Activated CD4-positive, alpha-beta T cell treated with anti-CD3 and anti-CD28 coated beads, Interleukin-2, Interleukin-4, amounts not matched to agents 100 ng/mL and 50 ng/mL, durations not matched to agents 16 hours and 8 hours (primary cell): Measurements from ENCODE around the gene MS4A10.
"Not testable (repeated sequence)": the region's sequence is repeated elsewhere in the genome, so short reads cannot be mapped to it uniquely, and the experiment has no call there.

ENCODE experiments used
- DNase-seq: peaks from one replicate; pipeline ENCODE4 v3.0.0-alpha.2; 2020; ENCODE audit warnings: low spot score

The MS4A10 gene

DNA sequence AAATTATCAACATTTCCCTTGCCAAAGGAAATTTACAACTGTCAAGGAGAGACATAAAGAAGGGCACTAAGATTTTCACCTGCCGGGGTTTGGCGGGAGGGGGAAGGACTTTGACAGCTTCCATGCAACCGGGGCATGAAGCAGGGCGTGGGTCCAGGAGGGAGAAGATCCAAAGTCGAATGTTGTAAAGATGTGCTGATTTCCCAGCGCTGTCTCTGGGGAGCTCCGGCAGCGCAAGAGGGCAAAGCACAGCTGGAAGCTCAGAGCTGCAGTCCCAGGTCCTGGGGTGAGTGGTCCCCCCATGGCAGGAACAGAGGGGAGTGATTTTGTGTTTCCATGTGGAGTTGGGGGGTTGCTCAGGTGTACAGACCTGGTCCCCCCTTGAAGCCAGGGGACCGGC lies at the start of gene MS4A10:
Gene MS4A10 (plus strand): TSS at position 198 of the 400 bp plus-strand sequence. CDS start 5,003 bp downstream, outside the sequence.
- DNase-seq: no peak

GRCh38 chr11:60739114-60739513 lies 46.0 kb upstream of the MS4A10 start:
- DNase-seq: no peak

DNA sequence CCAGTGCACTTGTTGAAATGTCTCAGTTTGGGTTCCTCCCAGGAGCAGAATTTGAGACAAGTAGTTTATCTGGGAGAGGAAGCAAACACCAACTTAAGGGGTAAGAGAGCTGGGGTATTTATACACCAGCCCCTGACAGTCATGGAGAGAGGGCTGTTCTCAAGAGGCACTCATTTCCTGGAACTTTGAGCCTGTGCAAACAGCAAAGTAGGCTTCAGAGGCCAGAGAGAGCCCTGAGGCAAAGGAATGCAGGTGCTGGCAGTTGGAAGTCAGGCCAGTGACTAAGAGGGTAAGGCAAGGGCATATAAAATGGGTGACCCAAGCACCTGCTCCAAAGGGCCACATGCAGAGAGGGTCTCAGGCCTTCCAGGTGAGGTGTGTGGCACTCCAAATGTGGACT lies 44.6 kb upstream of the MS4A10 start:
- no peak for DNase-seq

- DNase-seq: no peak
These were observed 43.7 kb upstream of the MS4A10 start for GRCh38 chr11:60741421-60741820.

GRCh38 chr11:60743058-60743457 lies 42.1 kb upstream of the MS4A10 start:
- DNase-seq: no peak

GRCh38 chr11:60744114-60744513 lies 41.0 kb upstream of the MS4A10 start:
- DNase-seq: no peak

DNA sequence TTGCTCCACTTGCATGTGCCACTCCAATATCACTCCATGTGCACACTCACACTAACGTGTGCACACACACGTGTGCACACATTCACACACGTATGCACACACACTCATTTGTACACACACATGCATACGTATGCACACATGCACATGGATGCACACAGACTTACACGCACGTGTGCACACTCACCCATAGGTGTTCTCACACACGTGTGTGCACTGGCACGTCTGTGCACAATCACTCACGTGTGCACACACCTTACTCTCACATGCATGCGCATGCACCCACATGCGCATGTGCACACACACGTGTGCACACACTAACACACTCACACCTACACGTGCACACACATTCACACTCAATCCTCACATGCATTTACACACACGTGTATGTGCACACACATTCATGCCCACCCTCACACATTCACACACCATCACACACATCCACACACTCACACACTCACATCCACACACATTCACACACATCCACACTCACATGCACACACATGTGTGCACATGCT lies 37.7 kb upstream of the MS4A10 start:
- DNase-seq: no peak

DNA sequence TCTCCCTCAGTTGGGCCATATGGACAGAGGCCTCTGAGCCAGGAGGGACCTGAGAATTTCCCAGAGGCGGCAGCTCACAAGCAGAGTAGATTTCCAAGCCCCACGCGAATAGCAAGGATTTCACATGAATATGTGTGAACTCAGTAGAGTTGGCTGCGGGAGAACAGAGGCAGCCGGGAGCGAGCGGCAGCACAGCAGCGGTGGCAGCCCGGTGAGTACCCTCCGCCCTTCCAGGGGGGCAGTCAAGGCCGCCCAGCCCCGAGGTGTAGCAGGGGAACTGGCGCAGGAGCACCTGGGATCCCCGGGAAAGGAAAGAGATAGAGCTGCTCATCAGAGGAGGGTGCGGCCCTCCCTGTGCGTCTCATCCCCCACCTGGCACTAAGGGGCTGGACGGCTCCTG lies 36.9 kb upstream of the MS4A10 start:
- no peak for DNase-seq

DNA sequence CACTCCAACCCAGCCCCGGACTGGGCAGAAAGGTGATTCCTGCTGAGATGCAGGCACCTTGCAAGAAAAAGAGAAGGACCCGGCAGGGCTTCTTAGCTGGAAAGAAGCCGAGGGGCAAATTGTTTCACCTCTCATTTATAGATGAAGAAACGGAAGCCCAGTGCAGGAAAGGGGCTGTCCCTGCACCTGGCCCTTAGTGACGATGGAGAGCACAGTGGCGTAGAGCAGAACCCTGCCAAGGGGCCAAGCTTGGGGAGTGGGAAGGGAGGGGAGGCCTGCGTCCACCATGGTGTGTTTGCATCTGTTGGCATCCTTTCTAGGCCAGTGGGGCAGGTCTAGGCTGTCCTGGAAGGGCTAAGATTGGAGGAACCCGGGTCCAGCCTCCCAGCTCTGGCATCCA lies 36.3 kb upstream of the MS4A10 start:
- no peak for DNase-seq

DNA sequence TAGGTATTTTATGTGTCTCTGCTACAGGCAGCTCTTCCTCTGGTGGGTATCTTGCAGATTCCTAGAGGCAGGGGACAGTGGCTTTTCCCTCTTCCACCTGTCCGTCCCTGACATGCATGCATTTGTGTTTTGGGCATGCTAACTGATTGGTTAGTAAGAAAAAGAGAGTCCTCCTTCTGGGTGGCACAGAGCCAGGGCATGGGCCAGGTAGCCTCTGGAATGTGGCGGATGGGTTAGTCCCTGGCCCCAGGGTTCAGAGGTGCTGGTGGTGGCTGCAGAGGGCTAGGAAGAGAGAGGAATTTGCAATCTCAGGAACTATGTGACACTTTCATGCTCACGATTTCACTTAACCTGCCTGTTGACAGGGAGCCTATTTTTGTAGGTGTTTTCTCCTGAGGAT lies 34.2 kb upstream of the MS4A10 start:
- no peak for DNase-seq

DNA sequence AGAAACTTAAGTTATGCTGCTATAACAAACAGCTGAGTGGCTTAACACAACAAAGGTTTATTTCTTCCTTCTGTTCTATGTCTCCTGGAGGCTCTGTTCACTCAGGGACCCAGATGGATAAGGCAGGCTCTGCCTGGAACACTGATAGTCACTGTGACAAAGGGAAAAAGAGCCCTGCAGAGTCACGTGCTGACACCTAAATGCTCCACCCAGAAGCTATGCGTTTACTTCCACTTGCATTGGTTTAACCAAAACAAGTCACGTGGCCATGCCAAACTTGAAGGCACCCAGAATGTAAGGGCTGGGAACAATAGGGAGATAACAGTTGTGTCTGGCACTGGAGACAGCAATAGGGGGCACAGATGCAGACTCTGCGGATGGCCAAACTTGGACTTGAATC lies 31.8 kb upstream of the MS4A10 start:
- DNase-seq: no peak

DNA sequence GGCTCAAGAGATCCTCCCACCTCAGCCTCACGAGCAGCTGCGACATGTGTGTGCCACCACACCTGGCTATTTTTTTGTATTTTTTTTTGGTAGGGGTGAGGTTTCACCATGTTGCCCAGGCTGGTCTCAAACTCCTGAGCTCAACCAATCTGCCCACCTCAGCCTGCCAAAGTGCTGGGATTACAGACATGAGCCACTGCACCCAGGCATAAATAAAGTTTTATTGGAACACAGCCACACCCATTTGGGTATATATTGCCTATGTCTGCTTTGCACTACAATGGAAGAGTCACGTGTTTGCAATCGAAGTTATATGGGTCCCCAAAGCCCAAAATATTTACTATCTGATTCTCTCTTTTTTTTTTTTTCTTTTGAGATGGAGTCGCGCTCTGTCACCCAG lies 30.2 kb upstream of the MS4A10 start:
- no peak for DNase-seq

- DNase-seq: peak; percentile 46
These were observed 28.7 kb upstream of the MS4A10 start, which contains the start of gene MS4A15 for GRCh38 chr11:60756307-60757032. Gene MS4A15 (plus strand): TSS chr11:60756867. CDS start chr11:60763734, 6,867 bp downstream.

GRCh38 chr11:60757231-60757800 lies 27.8 kb upstream of the MS4A10 start:
- no peak for DNase-seq

DNA sequence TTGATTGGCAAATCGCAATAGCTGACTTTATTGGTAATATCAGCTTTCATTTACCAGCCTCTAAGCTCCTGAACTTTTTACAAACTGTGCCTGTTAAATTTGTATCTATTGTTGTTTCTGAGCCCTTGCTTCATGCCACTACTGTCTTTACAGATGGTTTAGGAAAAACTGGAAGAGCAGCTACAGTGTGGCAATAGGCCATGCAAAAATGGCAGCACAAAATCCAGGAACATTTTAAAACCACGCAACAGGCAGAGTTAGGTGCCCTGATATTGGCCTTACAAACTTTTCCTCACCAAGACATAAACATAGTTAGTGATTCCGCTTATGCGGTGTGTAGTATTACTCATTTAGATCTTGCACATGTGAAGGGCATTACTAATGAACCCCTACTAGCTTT lies 26.5 kb upstream of the MS4A10 start:
- DNase-seq: not testable (repeated sequence)

DNA sequence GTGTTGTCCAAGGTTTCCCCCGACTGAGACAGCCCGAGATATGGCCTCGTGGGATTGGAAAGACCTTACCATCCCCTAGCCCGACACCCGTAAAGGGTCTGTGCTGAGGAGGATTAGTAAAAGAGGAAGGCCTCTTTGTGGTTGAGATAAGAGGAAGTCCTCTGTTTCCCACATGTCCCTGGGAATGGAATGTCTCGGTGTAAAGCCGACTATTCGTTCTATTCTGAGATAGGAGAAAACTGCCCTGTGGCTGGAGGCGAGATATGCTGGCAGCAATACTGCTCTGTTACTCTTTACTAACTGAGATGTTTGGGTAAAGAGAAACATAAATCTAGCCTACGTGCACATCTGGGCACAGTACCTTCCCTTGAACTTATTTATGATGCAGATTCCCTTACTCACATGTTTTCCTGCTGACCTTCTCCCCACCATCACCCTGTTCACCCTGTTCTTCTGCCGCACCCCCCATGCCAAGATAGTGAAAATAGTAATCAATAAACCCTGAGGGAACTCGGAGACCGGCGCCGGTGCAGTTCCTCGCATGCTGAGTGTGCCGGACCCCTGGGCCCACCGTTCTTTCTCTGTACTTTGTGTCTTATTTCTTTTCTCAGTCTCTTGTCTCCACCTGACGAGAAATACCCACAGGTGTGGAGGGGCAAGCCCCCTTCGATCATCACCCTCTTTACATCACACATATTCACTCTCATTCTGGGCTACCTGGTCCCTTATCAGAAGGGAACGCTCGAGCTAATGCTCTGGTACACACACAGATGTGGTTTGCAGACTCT lies 25.5 kb upstream of the MS4A10 start:
- DNase-seq: not testable (repeated sequence)

- no peak for DNase-seq
These were observed 23.5 kb upstream of the MS4A10 start for GRCh38 chr11:60761436-60762190.

GRCh38 chr11:60762851-60763691 lies 22.1 kb upstream of the MS4A10 start:
- peak; percentile 6 for DNase-seq

DNA sequence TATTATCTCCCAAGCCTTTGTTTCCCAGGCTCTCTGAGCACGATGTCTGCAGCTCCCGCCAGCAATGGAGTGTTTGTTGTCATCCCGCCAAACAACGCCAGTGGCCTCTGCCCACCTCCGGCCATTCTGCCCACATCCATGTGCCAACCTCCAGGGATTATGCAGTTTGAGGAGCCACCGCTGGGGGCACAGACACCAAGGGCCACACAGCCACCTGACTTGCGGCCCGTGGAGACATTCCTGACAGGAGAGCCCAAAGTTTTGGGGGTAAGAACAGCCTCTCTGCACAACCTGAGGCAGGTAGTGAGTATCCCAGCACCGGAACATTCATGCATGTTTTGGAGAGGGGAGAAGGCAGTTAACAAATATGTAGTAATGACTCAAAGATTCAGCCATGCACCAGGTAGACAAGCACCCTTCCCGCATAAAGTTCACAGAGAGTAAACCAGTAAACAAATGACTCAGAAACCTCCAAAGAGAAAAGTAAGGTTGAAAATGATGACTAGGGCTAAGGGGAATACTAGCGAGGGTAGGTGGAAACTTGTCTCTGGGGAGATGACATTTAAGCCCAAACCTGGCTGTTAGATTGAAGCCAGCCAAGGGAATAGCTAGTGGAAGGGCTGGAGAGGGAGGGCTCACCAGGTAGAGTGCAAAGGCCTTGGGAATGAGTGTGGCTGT lies 21.3 kb upstream of the MS4A10 start:
- DNase-seq: no peak

DNA sequence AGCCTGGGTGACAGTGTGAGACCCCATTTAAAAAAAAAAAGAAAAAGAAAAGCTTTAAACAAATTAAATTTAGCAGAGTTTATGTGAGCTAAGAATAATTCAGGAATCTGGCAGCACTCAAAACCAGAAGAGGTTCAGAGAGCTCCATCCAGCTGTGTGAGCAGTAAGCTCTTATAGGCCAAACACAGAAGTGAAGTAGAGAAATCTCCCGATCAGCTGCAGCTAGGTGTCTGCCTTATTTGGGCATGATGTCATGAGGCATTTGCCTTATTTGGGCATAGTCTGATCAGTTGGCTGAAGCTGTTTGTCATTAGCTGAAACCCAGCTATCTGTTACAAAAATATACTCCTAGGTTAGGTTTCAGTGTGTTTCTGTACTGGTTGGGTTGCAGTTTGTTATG lies 20.3 kb upstream of the MS4A10 start:
- no peak for DNase-seq

DNA sequence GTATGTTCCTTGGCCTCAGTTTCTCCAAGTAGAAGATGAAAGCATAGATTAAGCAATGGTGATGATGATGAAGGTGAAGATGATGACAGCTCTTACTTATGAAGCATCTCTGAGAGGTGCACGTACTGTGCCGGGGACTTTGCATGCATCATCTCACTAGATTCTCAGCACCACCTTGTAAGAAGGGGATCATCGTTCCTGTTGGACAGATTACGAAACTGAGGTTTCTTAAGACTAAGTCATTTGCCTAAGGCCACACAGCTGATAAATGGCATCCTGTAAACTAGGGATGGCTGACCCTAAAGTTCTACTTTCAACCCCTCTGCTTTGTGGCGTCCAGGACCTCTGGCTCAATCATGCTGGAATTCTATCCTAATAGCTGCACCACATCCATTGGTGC lies 19.8 kb upstream of the MS4A10 start:
- DNase-seq: no peak
